ENCODE results near the gene ETV7. TPM values are rescaled to one million over a fixed set of nuclear protein-coding genes. Genes with fewer than 3 reads are reported as not detected.

Gene ETV7
- total RNA-seq, 4 donors from 2014 or later: 1.3 to 1.5 TPM; not detected in 2

DNA sequence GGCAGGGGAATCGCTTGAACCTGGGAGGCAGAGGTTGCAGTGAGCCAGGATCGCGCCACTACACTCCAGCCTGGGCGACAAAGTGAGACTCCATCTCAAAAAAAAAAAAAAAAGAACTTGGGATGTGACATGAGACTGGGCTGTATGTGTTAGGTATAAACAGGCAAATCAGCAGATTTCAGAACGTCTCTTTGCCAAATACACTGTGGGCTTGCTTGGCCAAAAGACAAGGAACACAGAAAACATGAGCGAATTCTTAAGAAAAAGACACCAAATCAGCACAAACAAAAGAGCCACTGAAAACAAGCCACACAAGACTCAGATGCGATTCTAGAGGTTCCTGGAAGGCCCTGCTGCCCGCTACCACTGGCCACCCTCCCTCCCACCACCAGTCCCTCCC lies 12.5 kb downstream of the ETV7 start:
- no peak for ATAC-seq
- WGBS, 2 donors (ENCODE audit: low coverage in 1 of 2): 75 to 77% methylated on average over 5 to 7 of the region's 8 CpGs
- no peak for TF ChIP-seq POLR2AphosphoS5 (IDR thresholded peaks at IDR 0.05)
- no peak for TF ChIP-seq POLR2A (IDR thresholded peaks at IDR 0.05)
- TF ChIP-seq, protein P1, sequence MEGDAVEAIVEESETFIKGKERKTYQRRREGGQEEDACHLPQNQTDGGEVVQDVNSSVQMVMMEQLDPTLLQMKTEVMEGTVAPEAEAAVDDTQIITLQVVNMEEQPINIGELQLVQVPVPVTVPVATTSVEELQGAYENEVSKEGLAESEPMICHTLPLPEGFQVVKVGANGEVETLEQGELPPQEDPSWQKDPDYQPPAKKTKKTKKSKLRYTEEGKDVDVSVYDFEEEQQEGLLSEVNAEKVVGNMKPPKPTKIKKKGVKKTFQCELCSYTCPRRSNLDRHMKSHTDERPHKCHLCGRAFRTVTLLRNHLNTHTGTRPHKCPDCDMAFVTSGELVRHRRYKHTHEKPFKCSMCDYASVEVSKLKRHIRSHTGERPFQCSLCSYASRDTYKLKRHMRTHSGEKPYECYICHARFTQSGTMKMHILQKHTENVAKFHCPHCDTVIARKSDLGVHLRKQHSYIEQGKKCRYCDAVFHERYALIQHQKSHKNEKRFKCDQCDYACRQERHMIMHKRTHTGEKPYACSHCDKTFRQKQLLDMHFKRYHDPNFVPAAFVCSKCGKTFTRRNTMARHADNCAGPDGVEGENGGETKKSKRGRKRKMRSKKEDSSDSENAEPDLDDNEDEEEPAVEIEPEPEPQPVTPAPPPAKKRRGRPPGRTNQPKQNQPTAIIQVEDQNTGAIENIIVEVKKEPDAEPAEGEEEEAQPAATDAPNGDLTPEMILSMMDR (IDR thresholded peaks at IDR 0.05): no peak
- TF ChIP-seq EP300 (IDR thresholded peaks at IDR 0.05): no peak
- Histone ChIP-seq H3K27me3 (no peaks in the 10 kb centered on the region), H3K4me1 (no peaks in the 10 kb centered on the region), H3K36me3 (no peaks in the 10 kb centered on the region), H3K27ac (no peak overlapping the region), H3K4me3 (no peak overlapping the region), H3K9me3 (no peaks in the 10 kb centered on the region)

DNA sequence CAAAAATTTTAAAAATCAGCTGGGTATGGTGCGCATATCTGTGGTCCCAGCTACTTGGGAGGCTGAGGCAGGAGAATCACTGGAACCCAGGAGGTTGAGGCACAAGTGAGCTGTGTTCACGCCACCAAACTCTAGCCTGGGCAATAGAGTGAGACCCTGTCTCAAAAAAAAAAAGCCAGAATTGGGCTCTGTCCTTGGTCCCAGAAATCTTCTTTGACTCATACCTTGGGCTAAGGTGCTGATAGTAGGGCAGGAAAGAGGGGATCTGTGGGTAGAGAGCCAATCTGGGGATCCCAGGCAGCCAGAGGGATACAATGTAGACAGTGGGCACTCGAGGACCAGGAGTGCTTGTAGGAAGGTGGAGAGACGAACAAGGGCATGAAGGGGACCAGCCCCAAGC lies 13.3 kb downstream of the ETV7 start:
- Histone ChIP-seq H3K27me3 (no peaks in the 10 kb centered on the region), H3K9me3 (no peaks in the 10 kb centered on the region), H3K4me3 (no peak overlapping the region), H3K36me3 (no peaks in the 10 kb centered on the region), H3K4me1 (no peaks in the 10 kb centered on the region), H3K27ac (no peak overlapping the region)
- TF ChIP-seq, protein P1 (IDR thresholded peaks at IDR 0.05): no peak
- TF ChIP-seq EP300 (IDR thresholded peaks at IDR 0.05) (no peak), POLR2A (IDR thresholded peaks at IDR 0.05) (no peak), POLR2AphosphoS5 (IDR thresholded peaks at IDR 0.05) (no peak)
- 92 to 100% methylated on average over 2 of the region's 4 CpGs for WGBS, 2 donors (ENCODE audit: low coverage in 1 of 2)
- ATAC-seq: no peak

DNA sequence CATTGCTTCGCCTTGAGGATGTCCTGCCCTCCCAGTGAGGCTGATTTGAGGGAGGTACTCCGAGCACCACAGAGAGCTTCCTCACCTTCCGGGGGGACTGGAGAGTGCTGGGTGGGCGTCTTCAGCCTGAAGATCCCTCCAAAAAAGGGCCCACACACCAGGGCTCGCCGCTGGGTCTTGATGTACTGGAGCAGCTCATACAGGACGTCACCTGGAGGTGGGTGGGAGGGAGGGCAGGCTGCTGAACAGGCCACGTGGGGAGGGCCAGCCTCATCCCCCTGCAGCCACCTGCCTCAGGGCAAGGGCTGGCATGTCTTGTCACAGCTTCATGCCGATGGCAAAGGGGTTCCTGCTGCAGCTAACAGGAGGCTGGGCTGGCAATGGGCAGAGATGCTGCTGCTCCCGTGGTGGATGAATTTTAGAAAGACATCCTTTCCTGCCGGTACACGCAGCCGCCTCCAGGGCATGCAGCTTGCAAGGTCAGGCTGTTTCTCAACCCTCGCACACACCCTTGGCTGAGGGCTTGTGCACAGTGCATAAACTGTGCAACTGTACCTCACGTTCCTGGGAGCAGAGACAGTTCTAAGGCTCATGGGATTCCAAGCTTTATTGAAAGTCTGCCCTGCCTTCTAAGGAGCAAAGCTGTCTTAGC lies 14.0 kb downstream of the ETV7 start:
- ATAC-seq: no peak
- Histone ChIP-seq H3K9me3 (no peaks in the 10 kb centered on the region), H3K27ac (no peak overlapping the region), H3K27me3 (no peaks in the 10 kb centered on the region), H3K36me3 (no peaks in the 10 kb centered on the region), H3K4me3 (no peak overlapping the region), H3K4me1 (no peaks in the 10 kb centered on the region)
- WGBS, 2 donors (ENCODE audit: low coverage in 1 of 2): 30 to 66% methylated on average over 2 to 5 of the region's 15 CpGs
- no peak for TF ChIP-seq EP300 (IDR thresholded peaks at IDR 0.05)
- TF ChIP-seq POLR2AphosphoS5 (IDR thresholded peaks at IDR 0.05): no peak
- TF ChIP-seq, protein P1 (IDR thresholded peaks at IDR 0.05): no peak
- TF ChIP-seq POLR2A (IDR thresholded peaks at IDR 0.05): no peak

DNA sequence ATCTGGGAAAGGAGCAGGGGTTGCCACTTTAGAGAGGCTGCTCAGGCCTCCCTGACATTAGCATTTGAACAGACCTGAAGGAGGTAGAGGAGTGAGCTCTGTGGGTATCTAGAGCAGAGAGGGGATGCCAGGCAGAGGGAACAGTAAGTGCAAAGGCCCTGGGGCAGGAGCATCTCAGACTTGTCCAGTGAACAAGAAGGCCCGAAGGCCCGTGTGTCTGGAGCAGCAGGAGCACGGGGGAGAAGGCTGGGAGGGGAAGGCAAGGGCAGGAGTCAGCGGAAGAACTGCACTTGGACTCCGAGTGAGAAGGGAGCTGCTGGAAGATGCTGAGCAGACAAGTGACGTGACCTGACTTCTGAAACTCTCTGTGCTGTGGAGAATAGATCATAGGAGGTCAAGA lies 15.4 kb downstream of the ETV7 start:
- no peak for ATAC-seq

More for the DNA sequence above, 15.4 kb downstream of the ETV7 start:
- no peaks in the 10 kb centered on the region for H3K36me3 ChIP-seq
- H3K27ac ChIP-seq: no peak overlapping the region
- no peaks in the 10 kb centered on the region for H3K9me3 ChIP-seq
- no peak overlapping the region for H3K4me3 ChIP-seq
- TF ChIP-seq POLR2A (IDR thresholded peaks at IDR 0.05) (no peak), EP300 (IDR thresholded peaks at IDR 0.05) (no peak), POLR2AphosphoS5 (IDR thresholded peaks at IDR 0.05) (no peak)
- TF ChIP-seq, protein P1 (IDR thresholded peaks at IDR 0.05): no peak
- WGBS, 2 donors (ENCODE audit: low coverage in 1 of 2): 92 to 93% methylated on average over 6 of the region's 6 CpGs
- no peaks in the 10 kb centered on the region for H3K27me3 ChIP-seq
- no peaks in the 10 kb centered on the region for H3K4me1 ChIP-seq

Data from gastroesophageal sphincter (tissue), 4 donors.